HL-60 (cell line): ENCODE results near the gene TACC2.

Experiments used
- DNase-seq, 2 experiments: peaks; one replicate each; pipeline ENCODE4 v3.0.0-alpha.2; 2010 to 2020; ENCODE audit warnings: low read depth in 1 of 2, low spot score in 1 of 2
- H3K27ac ChIP-seq: fragments of 250-450 bp; sonication (Bioruptor Pico); replicated peaks from 2 replicates; pipeline ENCODE4 v1.5.1; 2020; ENCODE audit warnings: mild to moderate bottlenecking, moderate library complexity
- H3K27me3 ChIP-seq: fragments of 250-450 bp; sonication (Bioruptor Pico); 2 replicates; pipeline ENCODE4 v1.5.1; 2021; ENCODE audit warnings: mild to moderate bottlenecking, moderate library complexity; ENCODE audit not compliant: insufficient read depth, poor library complexity, severe bottlenecking
- H3K4me3 ChIP-seq: replicated peaks from 2 replicates; pipeline ENCODE4 v1.5.1; 2011; ENCODE audit warnings: mild to moderate bottlenecking, control low read depth, low read length; ENCODE audit not compliant: insufficient read depth
- GABPA ChIP-seq: IDR thresholded peaks from 2 replicates; pipeline ENCODE4 v1.6.1; 2012; ENCODE audit warnings: low read depth
- POLR2AphosphoS5 ChIP-seq: IDR thresholded peaks from 2 replicates; pipeline ENCODE4 v1.6.1; 2012; ENCODE audit warnings: low read depth
- SPI1 ChIP-seq: IDR thresholded peaks from 2 replicates; pipeline ENCODE4 v1.6.1; 2012; ENCODE audit warnings: low read depth, mild to moderate bottlenecking, borderline replicate concordance
- TF ChIP-seq, protein P1 (sequence below): IDR thresholded peaks from 2 replicates; pipeline ENCODE4 v1.6.1; 2012; ENCODE audit warnings: low read depth; ENCODE audit not compliant: insufficient replicate concordance
- TF ChIP-seq, protein P2 (sequence below): IDR thresholded peaks from one replicate; pipeline ENCODE4 v1.5.1; 2011; ENCODE audit warnings: low read length, control low read depth, inconsistent platforms; ENCODE audit not compliant: insufficient read depth

Gene TACC2

DNA sequence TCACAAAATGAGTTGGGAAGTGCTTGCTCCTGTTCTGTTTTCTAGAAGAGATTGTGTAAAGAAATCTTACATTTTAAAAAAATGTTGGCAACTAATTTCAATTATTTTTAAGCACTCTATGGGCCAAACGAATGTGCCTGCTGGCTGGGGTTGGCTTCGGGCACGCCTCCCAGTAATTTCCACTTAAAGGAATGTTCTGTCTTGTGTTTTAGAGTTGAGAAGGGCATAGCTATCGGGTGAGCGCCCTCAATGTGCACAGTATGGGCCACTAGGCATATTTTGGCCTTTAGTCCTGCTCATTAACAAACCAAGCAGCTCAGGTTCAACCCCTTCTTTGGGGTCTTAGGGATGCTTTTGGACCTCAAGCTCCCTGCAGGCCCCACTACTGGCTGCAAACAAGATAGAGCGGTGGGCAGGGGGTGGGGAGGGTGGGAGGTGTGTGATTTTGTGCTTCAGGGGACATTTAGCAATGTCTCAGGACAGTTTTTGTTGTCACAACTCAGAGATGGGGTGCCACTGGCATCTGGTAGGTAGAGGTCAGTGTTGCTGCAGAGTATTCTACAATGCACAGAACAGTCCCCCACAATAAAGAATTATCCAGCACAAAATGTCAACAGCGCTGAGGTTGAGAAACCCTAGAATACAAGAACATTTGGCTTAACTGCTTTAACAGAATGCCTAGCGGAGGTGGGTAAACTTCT lies 40.7 kb downstream of the TACC2 start:
- DNase-seq: no peak
- no peaks in the 10 kb centered on the region for H3K27me3 ChIP-seq
- no peak for TF ChIP-seq SPI1
- no peak for TF ChIP-seq POLR2AphosphoS5
- TF ChIP-seq, protein P1, sequence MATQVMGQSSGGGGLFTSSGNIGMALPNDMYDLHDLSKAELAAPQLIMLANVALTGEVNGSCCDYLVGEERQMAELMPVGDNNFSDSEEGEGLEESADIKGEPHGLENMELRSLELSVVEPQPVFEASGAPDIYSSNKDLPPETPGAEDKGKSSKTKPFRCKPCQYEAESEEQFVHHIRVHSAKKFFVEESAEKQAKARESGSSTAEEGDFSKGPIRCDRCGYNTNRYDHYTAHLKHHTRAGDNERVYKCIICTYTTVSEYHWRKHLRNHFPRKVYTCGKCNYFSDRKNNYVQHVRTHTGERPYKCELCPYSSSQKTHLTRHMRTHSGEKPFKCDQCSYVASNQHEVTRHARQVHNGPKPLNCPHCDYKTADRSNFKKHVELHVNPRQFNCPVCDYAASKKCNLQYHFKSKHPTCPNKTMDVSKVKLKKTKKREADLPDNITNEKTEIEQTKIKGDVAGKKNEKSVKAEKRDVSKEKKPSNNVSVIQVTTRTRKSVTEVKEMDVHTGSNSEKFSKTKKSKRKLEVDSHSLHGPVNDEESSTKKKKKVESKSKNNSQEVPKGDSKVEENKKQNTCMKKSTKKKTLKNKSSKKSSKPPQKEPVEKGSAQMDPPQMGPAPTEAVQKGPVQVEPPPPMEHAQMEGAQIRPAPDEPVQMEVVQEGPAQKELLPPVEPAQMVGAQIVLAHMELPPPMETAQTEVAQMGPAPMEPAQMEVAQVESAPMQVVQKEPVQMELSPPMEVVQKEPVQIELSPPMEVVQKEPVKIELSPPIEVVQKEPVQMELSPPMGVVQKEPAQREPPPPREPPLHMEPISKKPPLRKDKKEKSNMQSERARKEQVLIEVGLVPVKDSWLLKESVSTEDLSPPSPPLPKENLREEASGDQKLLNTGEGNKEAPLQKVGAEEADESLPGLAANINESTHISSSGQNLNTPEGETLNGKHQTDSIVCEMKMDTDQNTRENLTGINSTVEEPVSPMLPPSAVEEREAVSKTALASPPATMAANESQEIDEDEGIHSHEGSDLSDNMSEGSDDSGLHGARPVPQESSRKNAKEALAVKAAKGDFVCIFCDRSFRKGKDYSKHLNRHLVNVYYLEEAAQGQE: no peak
- TF ChIP-seq, protein P2, sequence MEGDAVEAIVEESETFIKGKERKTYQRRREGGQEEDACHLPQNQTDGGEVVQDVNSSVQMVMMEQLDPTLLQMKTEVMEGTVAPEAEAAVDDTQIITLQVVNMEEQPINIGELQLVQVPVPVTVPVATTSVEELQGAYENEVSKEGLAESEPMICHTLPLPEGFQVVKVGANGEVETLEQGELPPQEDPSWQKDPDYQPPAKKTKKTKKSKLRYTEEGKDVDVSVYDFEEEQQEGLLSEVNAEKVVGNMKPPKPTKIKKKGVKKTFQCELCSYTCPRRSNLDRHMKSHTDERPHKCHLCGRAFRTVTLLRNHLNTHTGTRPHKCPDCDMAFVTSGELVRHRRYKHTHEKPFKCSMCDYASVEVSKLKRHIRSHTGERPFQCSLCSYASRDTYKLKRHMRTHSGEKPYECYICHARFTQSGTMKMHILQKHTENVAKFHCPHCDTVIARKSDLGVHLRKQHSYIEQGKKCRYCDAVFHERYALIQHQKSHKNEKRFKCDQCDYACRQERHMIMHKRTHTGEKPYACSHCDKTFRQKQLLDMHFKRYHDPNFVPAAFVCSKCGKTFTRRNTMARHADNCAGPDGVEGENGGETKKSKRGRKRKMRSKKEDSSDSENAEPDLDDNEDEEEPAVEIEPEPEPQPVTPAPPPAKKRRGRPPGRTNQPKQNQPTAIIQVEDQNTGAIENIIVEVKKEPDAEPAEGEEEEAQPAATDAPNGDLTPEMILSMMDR: no peak
- no peak for TF ChIP-seq GABPA
- no peak overlapping the region for H3K27ac ChIP-seq
- no peak overlapping the region for H3K4me3 ChIP-seq

DNA sequence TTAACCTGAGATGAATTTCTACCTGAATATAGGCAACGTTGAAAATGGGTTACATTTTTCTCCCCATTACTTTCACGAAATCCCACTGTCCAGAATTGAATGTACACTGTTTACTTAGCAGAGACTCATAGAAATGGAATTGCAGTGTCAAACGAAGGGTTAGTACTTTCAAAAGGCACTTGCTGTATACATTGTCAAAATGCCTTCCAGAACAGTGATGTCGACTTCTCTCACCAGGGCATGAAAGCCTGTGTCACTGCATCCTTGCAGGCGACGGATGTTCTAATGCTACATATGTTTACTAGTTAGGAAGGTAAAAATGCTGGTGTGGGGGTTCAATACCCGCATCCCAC lies 41.2 kb downstream of the TACC2 start:
- DNase-seq: no peak
- H3K27me3 ChIP-seq: no peaks in the 10 kb centered on the region
- H3K27ac ChIP-seq: no peak overlapping the region
- TF ChIP-seq SPI1 (no peak), POLR2AphosphoS5 (no peak), GABPA (no peak)
- TF ChIP-seq, protein P1: no peak
- TF ChIP-seq, protein P2: no peak
- H3K4me3 ChIP-seq: no peak overlapping the region

DNA sequence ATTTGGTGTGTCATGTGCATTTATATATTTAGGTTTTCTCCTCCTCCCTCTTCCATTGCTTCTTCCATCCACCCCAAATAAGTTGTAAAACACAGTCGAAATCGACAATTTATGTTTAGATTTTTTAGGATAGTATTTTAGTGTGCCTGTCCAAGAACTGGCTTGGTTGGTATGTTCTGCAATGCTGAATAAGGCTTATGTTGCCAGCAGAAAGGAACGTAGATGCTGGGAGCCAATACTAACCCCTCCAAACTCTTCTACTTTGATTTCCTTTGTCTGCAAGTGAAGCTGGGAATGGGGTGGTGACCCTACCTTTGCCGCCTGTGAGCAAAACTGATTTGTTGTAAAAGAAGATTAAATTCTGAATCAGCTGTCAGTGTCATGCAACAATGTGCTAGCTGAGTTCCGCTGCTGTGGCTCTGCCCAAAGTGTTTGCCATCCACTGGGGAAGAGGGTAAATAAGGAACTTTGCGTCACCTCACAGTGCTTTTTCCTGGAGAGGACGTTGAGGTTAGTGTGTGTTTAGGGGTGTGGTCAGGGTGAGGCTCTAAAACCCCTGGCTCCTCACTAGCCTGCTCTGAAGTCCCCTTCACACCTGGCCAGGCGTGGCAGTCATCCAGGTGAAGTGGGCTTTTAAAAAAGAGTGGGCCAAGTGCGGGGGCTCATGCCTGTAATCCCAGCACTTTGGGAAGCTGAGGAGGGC lies 44.4 kb downstream of the TACC2 start:
- DNase-seq: peak in 1 of 2 experiments; percentile 47

More for the DNA sequence above, 44.4 kb downstream of the TACC2 start:
- no peak overlapping the region for H3K27ac ChIP-seq
- no peaks in the 10 kb centered on the region for H3K27me3 ChIP-seq
- no peak for TF ChIP-seq POLR2AphosphoS5
- TF ChIP-seq GABPA: no peak
- TF ChIP-seq, protein P1: no peak
- TF ChIP-seq, protein P2: no peak
- TF ChIP-seq SPI1: no peak
- H3K4me3 ChIP-seq: no peak overlapping the region
